Measurements from ENCODE around the gene DISC1.

DNA sequence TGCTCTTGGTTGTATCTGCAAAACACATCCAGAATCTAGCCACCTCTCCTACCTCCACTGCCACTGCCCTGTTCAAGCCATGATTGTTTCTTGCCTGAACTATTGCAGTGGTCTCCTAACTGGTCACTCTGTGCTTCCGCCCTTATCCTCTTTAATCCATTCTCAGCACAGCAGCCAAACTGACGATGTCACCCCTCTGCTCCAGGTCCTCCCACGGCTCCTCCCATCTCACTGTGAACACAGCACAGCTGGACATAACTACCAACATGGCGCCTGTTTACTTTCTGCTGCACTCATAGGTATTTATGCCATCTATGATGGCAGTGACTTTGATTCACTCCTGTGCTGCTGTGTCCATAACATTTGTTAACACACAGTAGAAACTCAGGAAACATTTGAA, 406.7 kb downstream of the DISC1 start:
- no peak for TF ChIP-seq PBX3 (IDR thresholded peaks at IDR 0.05)
- TF ChIP-seq EP300 (IDR thresholded peaks at IDR 0.05; ENCODE audit: borderline replicate concordance in 1 of 2, low read depth in 1 of 2, low read length in 1 of 2): no peak
- no peak for TF ChIP-seq ELF1 (IDR thresholded peaks at IDR 0.05)
- TF ChIP-seq, protein P1, sequence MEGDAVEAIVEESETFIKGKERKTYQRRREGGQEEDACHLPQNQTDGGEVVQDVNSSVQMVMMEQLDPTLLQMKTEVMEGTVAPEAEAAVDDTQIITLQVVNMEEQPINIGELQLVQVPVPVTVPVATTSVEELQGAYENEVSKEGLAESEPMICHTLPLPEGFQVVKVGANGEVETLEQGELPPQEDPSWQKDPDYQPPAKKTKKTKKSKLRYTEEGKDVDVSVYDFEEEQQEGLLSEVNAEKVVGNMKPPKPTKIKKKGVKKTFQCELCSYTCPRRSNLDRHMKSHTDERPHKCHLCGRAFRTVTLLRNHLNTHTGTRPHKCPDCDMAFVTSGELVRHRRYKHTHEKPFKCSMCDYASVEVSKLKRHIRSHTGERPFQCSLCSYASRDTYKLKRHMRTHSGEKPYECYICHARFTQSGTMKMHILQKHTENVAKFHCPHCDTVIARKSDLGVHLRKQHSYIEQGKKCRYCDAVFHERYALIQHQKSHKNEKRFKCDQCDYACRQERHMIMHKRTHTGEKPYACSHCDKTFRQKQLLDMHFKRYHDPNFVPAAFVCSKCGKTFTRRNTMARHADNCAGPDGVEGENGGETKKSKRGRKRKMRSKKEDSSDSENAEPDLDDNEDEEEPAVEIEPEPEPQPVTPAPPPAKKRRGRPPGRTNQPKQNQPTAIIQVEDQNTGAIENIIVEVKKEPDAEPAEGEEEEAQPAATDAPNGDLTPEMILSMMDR (IDR thresholded peaks at IDR 0.05): no peak
- TF ChIP-seq EZH2phosphoT487 (IDR thresholded peaks at IDR 0.05; ENCODE audit: borderline replicate concordance, low read depth): no peak
- TF ChIP-seq, protein P2, sequence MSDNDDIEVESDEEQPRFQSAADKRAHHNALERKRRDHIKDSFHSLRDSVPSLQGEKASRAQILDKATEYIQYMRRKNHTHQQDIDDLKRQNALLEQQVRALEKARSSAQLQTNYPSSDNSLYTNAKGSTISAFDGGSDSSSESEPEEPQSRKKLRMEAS (IDR thresholded peaks at IDR 0.05; ENCODE audit: low read depth): no peak
- TF ChIP-seq, protein P3, sequence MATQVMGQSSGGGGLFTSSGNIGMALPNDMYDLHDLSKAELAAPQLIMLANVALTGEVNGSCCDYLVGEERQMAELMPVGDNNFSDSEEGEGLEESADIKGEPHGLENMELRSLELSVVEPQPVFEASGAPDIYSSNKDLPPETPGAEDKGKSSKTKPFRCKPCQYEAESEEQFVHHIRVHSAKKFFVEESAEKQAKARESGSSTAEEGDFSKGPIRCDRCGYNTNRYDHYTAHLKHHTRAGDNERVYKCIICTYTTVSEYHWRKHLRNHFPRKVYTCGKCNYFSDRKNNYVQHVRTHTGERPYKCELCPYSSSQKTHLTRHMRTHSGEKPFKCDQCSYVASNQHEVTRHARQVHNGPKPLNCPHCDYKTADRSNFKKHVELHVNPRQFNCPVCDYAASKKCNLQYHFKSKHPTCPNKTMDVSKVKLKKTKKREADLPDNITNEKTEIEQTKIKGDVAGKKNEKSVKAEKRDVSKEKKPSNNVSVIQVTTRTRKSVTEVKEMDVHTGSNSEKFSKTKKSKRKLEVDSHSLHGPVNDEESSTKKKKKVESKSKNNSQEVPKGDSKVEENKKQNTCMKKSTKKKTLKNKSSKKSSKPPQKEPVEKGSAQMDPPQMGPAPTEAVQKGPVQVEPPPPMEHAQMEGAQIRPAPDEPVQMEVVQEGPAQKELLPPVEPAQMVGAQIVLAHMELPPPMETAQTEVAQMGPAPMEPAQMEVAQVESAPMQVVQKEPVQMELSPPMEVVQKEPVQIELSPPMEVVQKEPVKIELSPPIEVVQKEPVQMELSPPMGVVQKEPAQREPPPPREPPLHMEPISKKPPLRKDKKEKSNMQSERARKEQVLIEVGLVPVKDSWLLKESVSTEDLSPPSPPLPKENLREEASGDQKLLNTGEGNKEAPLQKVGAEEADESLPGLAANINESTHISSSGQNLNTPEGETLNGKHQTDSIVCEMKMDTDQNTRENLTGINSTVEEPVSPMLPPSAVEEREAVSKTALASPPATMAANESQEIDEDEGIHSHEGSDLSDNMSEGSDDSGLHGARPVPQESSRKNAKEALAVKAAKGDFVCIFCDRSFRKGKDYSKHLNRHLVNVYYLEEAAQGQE (IDR thresholded peaks at IDR 0.05; ENCODE audit: low read depth, low read length): no peak
- TF ChIP-seq, protein P4, sequence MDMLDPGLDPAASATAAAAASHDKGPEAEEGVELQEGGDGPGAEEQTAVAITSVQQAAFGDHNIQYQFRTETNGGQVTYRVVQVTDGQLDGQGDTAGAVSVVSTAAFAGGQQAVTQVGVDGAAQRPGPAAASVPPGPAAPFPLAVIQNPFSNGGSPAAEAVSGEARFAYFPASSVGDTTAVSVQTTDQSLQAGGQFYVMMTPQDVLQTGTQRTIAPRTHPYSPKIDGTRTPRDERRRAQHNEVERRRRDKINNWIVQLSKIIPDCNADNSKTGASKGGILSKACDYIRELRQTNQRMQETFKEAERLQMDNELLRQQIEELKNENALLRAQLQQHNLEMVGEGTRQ (IDR thresholded peaks at IDR 0.05; ENCODE audit: borderline replicate concordance, low read depth, low read length): no peak
- no peak for TF ChIP-seq YY1 (IDR thresholded peaks at IDR 0.05; ENCODE audit: low read depth)
- TF ChIP-seq POLR2AphosphoS5 (IDR thresholded peaks at IDR 0.05; ENCODE audit: low read depth, low read length): no peak

Data from SK-N-SH (cell line).